Left lung (tissue), 10 donors: Measurements from ENCODE around the gene TMEM61. TPM values are rescaled to one million over a fixed set of nuclear protein-coding genes. Genes with fewer than 3 reads are reported as not detected.

ENCODE experiments used
- ATAC-seq: fragments of 200-7000 bp; cut with Tn5 transposase; one replicate; pipeline ENCODE4 v1.9.1; 2020; ENCODE audit warnings: moderate library complexity
- DNase-seq, 4 donors: peaks; one replicate each; pipeline ENCODE4 v3.0.0-alpha.2; 2013 to 2020
- H3K27ac ChIP-seq, 2 donors: fragments of 200-600 bp; sonication (generic) in 1 of 2; one replicate each; pipeline versions ENCODE4 v1.5.0 to v1.8.0; 2020 to 2021
- H3K27me3 ChIP-seq, 2 donors: fragments of 200-600 bp; sonication (generic) in 1 of 2; one replicate each; pipeline versions ENCODE4 v1.5.0 to v1.8.0; 2020 to 2021
- H3K36me3 ChIP-seq, 2 donors: fragments of 200-600 bp; sonication (generic) in 1 of 2; one replicate each; pipeline versions ENCODE4 v1.5.0 to v1.8.0; 2020 to 2021
- H3K4me1 ChIP-seq, 2 donors: fragments of 200-600 bp; one replicate each; pipeline ENCODE4 v1.8.0; 2021
- H3K4me3 ChIP-seq, 2 donors: fragments of 200-600 bp; sonication (generic) in 1 of 2; one replicate each; pipeline versions ENCODE4 v1.5.0 to v1.8.0; 2020 to 2021; ENCODE audit warnings: mild to moderate bottlenecking in 1 of 2
- H3K9me3 ChIP-seq, 2 donors: fragments of 200-600 bp; sonication (generic) in 1 of 2; one replicate each; pipeline versions ENCODE4 v1.5.0 to v1.8.0; 2020 to 2021
- CTCF ChIP-seq, 2 donors: fragments of 200-600 bp; sonication (generic) in 1 of 2; IDR thresholded peaks; one replicate each; pipeline versions ENCODE4 v1.5.0 to v1.8.0; 2021; ENCODE audit warnings: antibody characterized with exemption in 2 of 2
- intact Hi-C, 2 donors: fragments of 100-400 bp; cut with DNase I; formaldehyde crosslinking; loops; one replicate each; pipeline versions ENCODE4 v1.11.2 to v1.14.2; 2022
- polyA plus RNA-seq, 6 donors: library from polyadenylated mRNA; unstranded; fragments of 120-200 nt; gene quantifications; one replicate each; pipeline ENCODE4 v1.2.1, GENCODE V29; 2013; ENCODE audit not compliant: insufficient read length in 6 of 6
- total RNA-seq, 2 donors: library from RNA; stranded (reverse); fragmentation: NEBNext Ultra II Directional; extraction: Animal tissue kit (Norgen Biotek cat#: 25700); gene quantifications; one replicate each; pipeline ENCODE4 v1.2.1, GENCODE V29; 2021
- donor health status: DM: no; HTN: yes; CAD: no.
- donor health status: DM: no; HTN: no; CAD: no.

The TMEM61 gene
- total and polyA plus RNA-seq, 8 donors = 0.20 to 1.6 (median 0.28) TPM

GRCh38 chr1:54972436-54972835 lies 8.0 kb upstream of the TMEM61 start:
- peaks cover 0 to 7% of the 10 kb centered on the region in 2 donors for H3K4me1 ChIP-seq
- intact Hi-C loops = no loop called here
- ATAC-seq = no peak

DNA sequence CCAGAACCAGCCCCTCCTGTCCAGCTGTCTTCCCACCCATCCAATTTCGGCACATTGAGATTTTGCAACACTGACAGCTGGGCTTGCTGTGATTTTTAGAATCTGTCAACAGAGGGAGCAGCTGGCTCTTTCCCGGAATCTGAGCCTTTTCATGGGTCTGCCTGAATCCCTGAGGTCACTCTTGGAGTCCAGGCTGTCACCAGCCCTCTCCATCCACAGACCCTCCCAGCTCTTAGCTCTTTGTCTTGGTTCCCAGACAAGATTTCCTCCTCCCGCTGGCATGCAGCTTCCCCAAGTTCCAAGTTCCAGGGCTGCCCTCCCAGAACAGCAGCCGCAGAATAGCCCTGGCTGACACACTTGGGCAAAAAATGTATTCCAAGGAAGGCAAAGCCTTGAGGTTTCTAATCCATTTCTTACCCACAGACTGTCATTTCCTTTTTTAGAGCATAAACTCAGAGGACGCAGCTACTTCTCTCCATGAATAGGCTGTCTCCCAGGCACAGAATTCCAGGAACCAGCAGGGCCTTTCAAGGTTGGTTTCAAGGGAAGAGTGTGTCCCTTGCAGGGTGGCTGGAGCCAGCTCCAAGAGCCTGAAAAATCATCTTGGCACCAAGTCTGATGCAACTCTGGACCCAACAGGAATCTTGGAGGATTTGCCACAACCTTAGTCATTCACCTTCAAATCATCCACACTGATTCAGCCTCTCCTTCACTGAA lies 7.1 kb upstream of the TMEM61 start:
- H3K36me3 ChIP-seq = no peaks in the 10 kb centered on the region
- H3K27ac ChIP-seq = no peak overlapping the region
- intact Hi-C loops = no loop called here
- ATAC-seq = peak; percentile 70
- TF ChIP-seq CTCF (IDR thresholded peaks at IDR 0.05) = no peak
- peaks cover 0 to 33% of the 10 kb centered on the region in 2 donors for H3K27me3 ChIP-seq
- peaks cover 0 to 7% of the 10 kb centered on the region in 2 donors for H3K4me1 ChIP-seq
- no peak overlapping the region for H3K4me3 ChIP-seq
- no peaks in the 10 kb centered on the region for H3K9me3 ChIP-seq
- DNase-seq = peak in 2 of 4 donors; percentile 53 to 67

More at GRCh38 chr1:54972436-54972835, 8.0 kb upstream of the TMEM61 start:
- no peaks in the 10 kb centered on the region for H3K9me3 ChIP-seq
- no peak for TF ChIP-seq CTCF (IDR thresholded peaks at IDR 0.05)
- H3K36me3 ChIP-seq = no peaks in the 10 kb centered on the region
- no peak overlapping the region for H3K27ac ChIP-seq
- no peak for DNase-seq
- no peak overlapping the region for H3K4me3 ChIP-seq
- peaks cover 0 to 31% of the 10 kb centered on the region in 2 donors for H3K27me3 ChIP-seq

GRCh38 chr1:54975356-54976108 lies 4.9 kb upstream of the TMEM61 start:
- intact Hi-C loops = no loop called here
- H3K27ac ChIP-seq = no peak overlapping the region
- ATAC-seq = no peak
- no peak for DNase-seq
- no peak overlapping the region for H3K4me3 ChIP-seq
- peaks cover under 1 to 48% of the 10 kb centered on the region in 2 donors for H3K27me3 ChIP-seq
- H3K4me1 ChIP-seq = peaks cover 0 to 7% of the 10 kb centered on the region in 2 donors
- H3K9me3 ChIP-seq = no peaks in the 10 kb centered on the region
- TF ChIP-seq CTCF (IDR thresholded peaks at IDR 0.05) = no peak
- H3K36me3 ChIP-seq = no peaks in the 10 kb centered on the region

DNA sequence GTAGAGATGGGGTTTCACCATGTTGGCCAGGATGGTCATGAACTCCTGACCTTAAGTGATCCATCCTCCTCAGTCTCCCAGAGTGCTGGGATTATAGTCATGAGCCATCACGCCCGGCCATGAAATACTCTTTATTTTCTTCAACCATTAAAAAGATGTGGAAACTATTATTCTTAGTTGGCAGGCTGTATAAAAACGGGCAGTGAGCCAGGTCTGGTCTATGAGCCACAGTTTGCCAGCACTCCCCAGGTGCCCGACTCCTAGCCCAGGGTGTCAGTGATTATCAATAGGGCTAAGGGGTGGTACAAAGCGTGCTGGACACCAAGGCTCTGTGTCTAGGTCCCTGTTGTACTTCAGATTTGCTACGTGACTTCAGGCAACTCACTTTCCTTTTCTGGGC lies 3.7 kb upstream of the TMEM61 start:
- Histone ChIP-seq H3K27me3 (peaks cover 7 to 61% of the 10 kb centered on the region in 2 donors), H3K27ac (no peak overlapping the region), H3K36me3 (no peaks in the 10 kb centered on the region), H3K4me3 (no peak overlapping the region), H3K9me3 (no peaks in the 10 kb centered on the region), H3K4me1 (no peaks in the 10 kb centered on the region)
- intact Hi-C loops = no loop called here
- no peak for DNase-seq
- TF ChIP-seq CTCF (IDR thresholded peaks at IDR 0.05) = no peak
- ATAC-seq = no peak
